HG03354 (cell line): ENCODE measurements around the gene TFIP11.

Experiments used
- ATAC-seq: cut with Tn5 transposase; IDR thresholded peaks from one replicate; pipeline ENCODE4 v1.9.1; 2021; ENCODE audit warnings: mild to moderate bottlenecking; ENCODE audit not compliant: unreplicated experiment, poor library complexity, severe bottlenecking

TFIP11 gene

GRCh38 chr22:26515931-26516330 lies 3.7 kb upstream of the TFIP11 start:
- no peak for ATAC-seq

GRCh38 chr22:26514419-26515161 lies 2.3 kb upstream of the TFIP11 start:
- ATAC-seq, result no peak

- no peak for ATAC-seq
Measured at GRCh38 chr22:26513838-26514237, 1.6 kb upstream of the TFIP11 start.

- no peak for ATAC-seq
Measured at GRCh38 chr22:26508148-26508547, 4.1 kb downstream of the TFIP11 start.

GRCh38 chr22:26503758-26504157 lies 8.5 kb downstream of the TFIP11 start:
- ATAC-seq, result no peak

- no peak for ATAC-seq
Measured at GRCh38 chr22:26502688-26503561, 9.3 kb downstream of the TFIP11 start.

GRCh38 chr22:26501996-26502395 lies 10.3 kb downstream of the TFIP11 start:
- ATAC-seq, result no peak

- no peak for ATAC-seq
Measured at GRCh38 chr22:26499188-26499703, 13.0 kb downstream of the TFIP11 start.

- ATAC-seq, result no peak
Measured at GRCh38 chr22:26496456-26496855, 15.8 kb downstream of the TFIP11 start.

GRCh38 chr22:26494506-26494905 lies 17.8 kb downstream of the TFIP11 start:
- no peak for ATAC-seq

- ATAC-seq, result no peak
Measured at GRCh38 chr22:26492220-26492619, 20.1 kb downstream of the TFIP11 start.

- no peak for ATAC-seq
Measured at GRCh38 chr22:26489447-26490036, 22.7 kb downstream of the TFIP11 start.

- no peak for ATAC-seq
Measured at GRCh38 chr22:26487996-26488395, 24.3 kb downstream of the TFIP11 start.

- ATAC-seq, result no peak
Measured at GRCh38 chr22:26486394-26486793, 25.9 kb downstream of the TFIP11 start.

- ATAC-seq, result no peak
Measured at GRCh38 chr22:26485806-26486390, 26.4 kb downstream of the TFIP11 start.

- no peak for ATAC-seq
Measured at GRCh38 chr22:26485013-26485412, 27.3 kb downstream of the TFIP11 start.

- no peak for ATAC-seq
Measured at GRCh38 chr22:26484360-26484706, 27.9 kb downstream of the TFIP11 start.

GRCh38 chr22:26483439-26484359 lies 28.6 kb downstream of the TFIP11 start, which contains the start of the genes HPS4 and SRRD:
Gene HPS4, minus strand, starts transcription at chr22:26483783. Its CDS starts 2,021 bp downstream, at chr22:26481762.
Gene SRRD, plus strand, starts transcription at chr22:26483877. Its CDS starts 14 bp downstream, at chr22:26483891.
- peak; percentile 72 for ATAC-seq

- no peak for ATAC-seq
Measured at GRCh38 chr22:26483043-26483438, 29.2 kb downstream of the TFIP11 start.
